Ureter (tissue), 1 donor: ENCODE data around the gene GRIK1. TPM values are rescaled to one million over a fixed set of nuclear protein-coding genes. Genes with fewer than 3 reads are reported as not detected.

ENCODE experiments used
- DNase-seq: peaks from one replicate; pipeline ENCODE4 v3.0.0-alpha.2; 2020; ENCODE audit warnings: low spot score
- total RNA-seq: library from RNA; stranded (reverse); gene quantifications from one replicate; pipeline ENCODE4 v1.2.4, GENCODE V29; 2023
- donor health status: DM: yes; HTN: yes; CAD: no.

GRIK1 gene
- total RNA-seq, 1 donor from 2014 or later: 0.49 TPM

GRCh38 chr21:29718081-29718815 is 221.5 kb downstream of the GRIK1 start:
- DNase-seq: no peak

DNA sequence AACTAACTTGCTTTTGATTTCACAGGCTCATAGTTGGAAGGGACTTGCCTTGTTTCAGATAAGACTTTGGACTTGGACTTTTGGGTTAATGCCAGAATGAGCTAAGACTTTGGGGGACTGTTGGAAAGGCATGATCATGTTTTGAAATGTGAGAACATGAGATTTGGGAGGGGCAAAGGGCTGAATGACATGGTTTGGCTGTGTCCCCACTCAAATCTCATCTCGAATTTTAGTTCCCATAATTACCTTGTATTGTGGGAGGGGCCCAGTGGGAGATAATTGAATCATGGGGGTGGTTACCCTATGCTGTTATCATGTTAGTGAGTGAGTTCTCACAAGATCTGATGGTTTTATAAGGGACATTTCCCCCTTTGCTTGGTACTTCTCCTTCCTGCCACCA is 222.1 kb downstream of the GRIK1 start:
- DNase-seq: no peak

DNA sequence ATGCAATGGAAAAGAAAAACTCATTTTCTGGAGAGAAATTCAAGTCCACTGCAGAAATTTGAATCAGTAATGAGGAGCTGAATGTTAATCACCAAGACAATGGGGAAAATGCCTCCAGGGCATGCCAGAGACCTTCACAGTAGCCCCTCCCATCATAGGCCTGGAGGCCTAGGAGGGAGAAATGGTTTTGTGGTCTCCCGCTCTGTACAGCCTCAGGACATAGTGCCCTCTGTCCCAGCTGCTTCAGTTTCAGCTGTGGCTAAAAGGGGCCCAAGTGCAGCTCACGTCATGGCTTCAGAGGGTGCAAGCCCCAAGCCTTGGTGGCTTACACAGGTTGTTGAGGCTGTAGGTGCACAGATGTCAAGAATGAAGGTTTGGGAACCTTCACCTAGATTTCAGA is 223.0 kb downstream of the GRIK1 start:
- no peak for DNase-seq

DNA sequence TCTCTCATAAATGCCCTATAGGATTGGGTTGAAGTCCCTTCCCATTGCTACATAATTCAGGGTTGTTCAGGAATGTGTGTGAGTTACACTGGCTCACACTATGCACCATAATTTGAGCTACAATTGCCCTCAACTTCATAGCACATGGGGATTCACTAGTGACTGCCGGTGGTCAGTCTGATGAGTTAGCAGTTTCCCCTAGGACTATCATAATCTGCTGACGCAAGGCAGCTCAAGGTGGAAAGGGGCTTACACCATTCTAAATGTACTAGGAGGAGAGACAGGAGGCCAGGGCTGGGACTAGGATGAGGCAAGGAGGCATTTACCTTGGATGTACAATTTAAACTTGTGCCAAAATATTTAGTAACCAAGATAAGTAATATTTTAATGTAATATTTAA is 224.7 kb downstream of the GRIK1 start:
- no peak for DNase-seq

DNA sequence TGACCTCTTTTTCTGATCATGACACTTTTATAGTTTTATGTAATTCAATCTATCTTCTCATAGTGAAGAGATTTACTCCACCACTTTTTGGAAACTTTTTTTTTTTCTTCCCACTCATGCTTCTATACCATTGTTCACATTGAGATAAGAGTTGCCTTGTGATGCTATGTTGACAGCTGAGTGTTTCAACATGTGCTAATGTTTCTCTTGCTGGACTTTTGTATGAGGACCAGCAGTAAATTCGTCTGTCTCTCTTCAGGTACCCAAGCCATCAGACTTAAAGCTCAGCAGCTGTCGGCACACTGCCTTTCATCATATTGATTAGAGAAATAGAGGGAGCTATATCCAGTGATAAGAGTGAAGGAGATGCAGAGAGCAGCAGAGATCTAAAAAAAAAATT is 227.0 kb downstream of the GRIK1 start:
- no peak for DNase-seq

DNA sequence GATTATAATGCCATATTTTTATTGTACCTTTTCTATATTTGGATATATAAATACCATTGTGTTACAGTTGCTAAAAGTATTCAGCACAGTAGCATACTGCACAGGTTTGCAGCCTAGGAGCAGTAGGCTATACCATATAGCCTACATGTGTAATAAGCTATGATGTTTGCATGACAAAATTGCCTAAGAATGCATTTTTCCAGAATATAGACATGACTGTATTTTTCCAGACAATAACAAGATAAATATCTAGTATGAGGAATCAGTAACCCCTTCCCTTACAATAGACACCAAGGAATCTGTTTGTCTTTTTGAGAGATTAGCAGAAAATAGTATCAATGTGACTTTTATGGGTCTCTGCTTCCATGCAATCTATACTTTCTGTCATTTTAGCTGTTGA is 228.6 kb downstream of the GRIK1 start:
- no peak for DNase-seq

DNA sequence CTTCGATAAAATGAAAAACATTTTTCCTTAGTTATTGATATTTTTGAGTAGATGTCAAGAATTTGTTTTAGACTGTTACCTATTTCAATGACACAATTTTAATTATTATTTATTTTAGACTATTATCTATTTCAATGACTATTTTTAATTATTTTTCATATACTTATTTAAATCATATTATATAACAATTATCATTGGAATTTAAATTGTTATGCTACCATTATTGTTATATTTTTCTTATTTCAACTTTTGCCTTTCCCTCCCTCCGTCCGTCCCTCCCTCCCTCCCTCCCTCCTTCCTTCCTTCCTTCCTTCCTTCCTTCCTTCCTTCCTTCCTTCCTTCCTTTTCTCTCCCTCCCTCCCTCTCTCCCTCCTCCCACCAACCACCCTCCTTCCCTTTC is 229.3 kb downstream of the GRIK1 start:
- DNase-seq: no peak

GRCh38 chr21:29708401-29708800 is 231.4 kb downstream of the GRIK1 start:
- no peak for DNase-seq

- no peak for DNase-seq
Observed at GRCh38 chr21:29704719-29705118, 235.1 kb downstream of the GRIK1 start.

DNA sequence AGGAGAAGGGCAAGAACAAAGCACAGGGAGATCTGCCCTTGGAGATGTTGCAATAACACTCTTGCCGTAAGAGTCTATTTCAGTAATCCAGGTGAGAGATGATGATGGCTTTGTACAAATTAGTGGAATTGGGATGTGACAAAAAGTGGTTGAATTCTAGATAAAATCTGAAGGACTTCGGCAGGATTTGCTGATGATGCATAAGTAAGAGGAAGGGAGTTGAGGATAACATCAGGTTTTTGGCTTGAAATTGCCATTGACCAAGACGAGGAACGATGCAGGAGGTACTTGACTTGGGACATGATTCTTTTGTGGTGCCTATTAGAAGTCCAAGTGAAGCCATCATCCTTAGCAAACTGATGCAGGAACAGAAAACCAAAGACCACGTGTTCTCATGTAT is 238.1 kb downstream of the GRIK1 start:
- DNase-seq: no peak

GRCh38 chr21:29697555-29698193 is 242.1 kb downstream of the GRIK1 start:
- no peak for DNase-seq

- no peak for DNase-seq
Observed at GRCh38 chr21:29696937-29697336, 242.9 kb downstream of the GRIK1 start.

- DNase-seq: no peak
Observed at GRCh38 chr21:29691616-29692491, 247.9 kb downstream of the GRIK1 start.

DNA sequence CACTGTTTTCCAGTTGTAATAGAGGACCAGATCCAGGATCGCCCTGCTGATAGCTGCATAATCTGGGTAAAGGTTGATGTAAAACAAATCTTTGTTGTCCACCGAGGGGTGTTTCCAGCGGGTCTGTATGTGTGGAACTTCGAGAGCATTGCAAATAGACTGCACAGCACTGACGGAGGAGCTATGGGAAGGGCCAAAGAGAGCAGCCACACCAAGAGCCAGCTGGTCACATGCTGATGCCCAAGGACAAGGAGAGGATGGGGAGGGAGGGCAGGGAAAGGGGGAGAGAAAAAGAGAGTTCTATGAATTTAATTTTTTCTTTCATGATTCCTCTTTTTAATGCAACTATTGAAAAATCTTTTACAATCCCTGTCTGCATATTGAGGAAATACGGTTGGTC is 250.0 kb downstream of the GRIK1 start:
- no peak for DNase-seq

- no peak for DNase-seq
Observed at GRCh38 chr21:29684106-29684505, 255.7 kb downstream of the GRIK1 start.

- DNase-seq: no peak
Observed at GRCh38 chr21:29682800-29683199, 257.0 kb downstream of the GRIK1 start.

GRCh38 chr21:29680273-29680672 is 259.5 kb downstream of the GRIK1 start:
- DNase-seq: no peak

- DNase-seq: no peak
Observed at GRCh38 chr21:29678626-29679025, 261.2 kb downstream of the GRIK1 start.

DNA sequence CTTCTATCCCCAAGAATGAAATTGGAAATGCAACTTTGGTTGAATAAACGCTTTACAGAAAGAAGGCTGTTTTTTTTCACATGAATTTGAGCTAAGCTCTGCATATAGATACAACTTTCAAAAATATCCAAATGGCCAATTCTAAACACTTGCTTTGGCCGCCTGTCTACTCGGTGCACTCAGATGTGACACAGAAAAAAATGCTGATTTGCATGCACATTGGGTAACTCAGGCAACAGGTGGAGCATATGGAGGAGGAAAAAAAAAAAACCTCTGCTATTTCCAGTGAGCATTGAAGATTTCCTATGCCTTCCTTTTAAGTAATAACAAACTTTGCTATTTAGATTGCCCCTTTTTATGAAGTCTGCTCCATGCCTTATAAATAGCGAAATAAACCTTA is 262.5 kb downstream of the GRIK1 start:
- DNase-seq: no peak

GRCh38 chr21:29676395-29676794 is 263.4 kb downstream of the GRIK1 start:
- no peak for DNase-seq

- no peak for DNase-seq
Observed at GRCh38 chr21:29675451-29675850, 264.3 kb downstream of the GRIK1 start.

DNA sequence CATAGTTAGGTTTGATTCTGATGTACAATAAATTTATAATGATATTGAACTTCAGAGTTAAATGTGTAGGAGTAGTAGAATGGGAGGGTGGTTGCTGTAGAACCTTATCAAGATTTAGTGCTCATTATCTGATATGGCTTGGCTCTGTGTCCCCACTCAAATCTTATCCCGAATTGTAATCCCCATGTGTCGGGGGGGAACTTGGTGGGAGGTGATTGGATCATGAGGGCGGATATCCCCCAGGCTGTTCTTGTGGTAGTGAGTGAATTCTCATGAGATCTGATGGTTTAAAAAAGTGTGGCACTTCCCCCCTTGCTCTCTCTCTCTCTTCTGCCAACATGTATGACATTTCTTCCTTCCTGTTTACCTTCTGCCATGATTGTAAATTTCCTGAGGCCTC is 265.5 kb downstream of the GRIK1 start:
- DNase-seq: no peak
